ENCODE data around the gene NFKBIE.

GRCh38 chr6:44245912-44246662 lies 19.3 kb downstream of the NFKBIE start:
- TF ChIP-seq POLR2A (IDR thresholded peaks at IDR 0.05) (peak in 2 of 3 donors; percentile 12 to 42), CTCF (IDR thresholded peaks at IDR 0.05) (peak in 3 of 7 experiments; percentile 22 to 44 (median 23))
